ENCODE data around the gene OFD1.

OFD1 gene

GRCh38 chrX:13717700-13718472 is 16.7 kb upstream of the OFD1 start:
- Histone ChIP-seq H3K27ac (ENCODE audit: low read depth, low read length) (no peak overlapping the region), H3K79me2 (ENCODE audit: insufficient read depth, low read length) (peaks cover 32% of the 10 kb centered on the region), H3K4me2 (ENCODE audit: low read depth, low read length, poor library complexity, severe bottlenecking) (no peak overlapping the region), H3K4me3 (ENCODE audit: insufficient read depth, low read length, poor library complexity, severe bottlenecking) (no peak overlapping the region), H4K20me1 (ENCODE audit: low read depth, low read length) (no peaks in the 10 kb centered on the region), H2AFZ (ENCODE audit: low read depth, low read length, severe bottlenecking) (no peak overlapping the region), H3K9ac (ENCODE audit: low read length) (no peak overlapping the region), H3K36me3 (ENCODE audit: low read length) (peaks cover 4% of the 10 kb centered on the region; the same call in 1 of the 2 replicates), H3K9me3 (ENCODE audit: insufficient read depth, low read length) (no peaks in the 10 kb centered on the region), H3K27me3 (ENCODE audit: low read length) (no peaks in the 10 kb centered on the region), H3F3A (ENCODE audit: insufficient read depth) (no peaks in the 10 kb centered on the region), H3K9me2 (replicated peaks; ENCODE audit: insufficient read depth, low read length) (no peaks in the 10 kb centered on the region)
- TF ChIP-seq EZH2phosphoT487 (conservative IDR thresholded peaks at IDR 0.05; ENCODE audit: low read length), result no peak
- TF ChIP-seq, protein P1, sequence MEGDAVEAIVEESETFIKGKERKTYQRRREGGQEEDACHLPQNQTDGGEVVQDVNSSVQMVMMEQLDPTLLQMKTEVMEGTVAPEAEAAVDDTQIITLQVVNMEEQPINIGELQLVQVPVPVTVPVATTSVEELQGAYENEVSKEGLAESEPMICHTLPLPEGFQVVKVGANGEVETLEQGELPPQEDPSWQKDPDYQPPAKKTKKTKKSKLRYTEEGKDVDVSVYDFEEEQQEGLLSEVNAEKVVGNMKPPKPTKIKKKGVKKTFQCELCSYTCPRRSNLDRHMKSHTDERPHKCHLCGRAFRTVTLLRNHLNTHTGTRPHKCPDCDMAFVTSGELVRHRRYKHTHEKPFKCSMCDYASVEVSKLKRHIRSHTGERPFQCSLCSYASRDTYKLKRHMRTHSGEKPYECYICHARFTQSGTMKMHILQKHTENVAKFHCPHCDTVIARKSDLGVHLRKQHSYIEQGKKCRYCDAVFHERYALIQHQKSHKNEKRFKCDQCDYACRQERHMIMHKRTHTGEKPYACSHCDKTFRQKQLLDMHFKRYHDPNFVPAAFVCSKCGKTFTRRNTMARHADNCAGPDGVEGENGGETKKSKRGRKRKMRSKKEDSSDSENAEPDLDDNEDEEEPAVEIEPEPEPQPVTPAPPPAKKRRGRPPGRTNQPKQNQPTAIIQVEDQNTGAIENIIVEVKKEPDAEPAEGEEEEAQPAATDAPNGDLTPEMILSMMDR (IDR thresholded peaks at IDR 0.05; ENCODE audit: insufficient read depth, low read length, poor library complexity, severe bottlenecking), result no peak

DNA sequence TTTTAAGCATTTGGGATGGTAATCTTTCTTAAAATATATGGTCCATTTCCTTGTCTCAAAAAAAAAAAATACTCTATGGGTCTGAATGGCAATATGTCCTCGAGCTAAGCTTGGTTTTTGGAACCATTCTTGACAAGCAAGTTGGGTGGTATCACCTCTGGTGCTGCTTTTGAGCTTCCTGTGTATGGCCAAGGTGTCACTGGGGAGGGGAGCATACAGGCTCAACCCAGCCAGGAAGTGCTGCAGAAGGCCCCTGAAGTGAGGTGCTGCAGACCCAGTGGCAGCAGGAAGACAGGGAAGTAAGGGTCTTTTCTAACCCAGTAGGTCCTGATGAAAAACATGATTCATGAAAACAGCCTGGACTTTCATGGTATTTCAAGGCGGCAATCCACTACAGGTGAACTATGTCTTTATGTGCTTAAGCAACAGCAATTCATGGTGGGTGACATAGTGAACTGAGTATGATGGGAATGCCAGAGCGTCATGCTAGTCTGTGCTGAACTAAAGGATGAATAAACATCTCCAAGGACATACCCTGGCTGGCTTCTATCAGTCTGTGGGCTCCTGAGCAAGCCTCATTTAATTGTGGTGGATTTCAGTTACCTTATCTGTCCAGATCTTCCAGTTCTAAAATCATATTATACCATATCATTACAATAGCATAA is 15.2 kb upstream of the OFD1 start:
- TF ChIP-seq EZH2phosphoT487 (conservative IDR thresholded peaks at IDR 0.05; ENCODE audit: low read length), result no peak
- TF ChIP-seq, protein P1 (IDR thresholded peaks at IDR 0.05; ENCODE audit: insufficient read depth, low read length, poor library complexity, severe bottlenecking), result no peak
- Histone ChIP-seq H4K20me1 (ENCODE audit: low read depth, low read length) (no peaks in the 10 kb centered on the region), H3K4me3 (ENCODE audit: insufficient read depth, low read length, poor library complexity, severe bottlenecking) (no peak overlapping the region), H3K9me3 (ENCODE audit: insufficient read depth, low read length) (no peaks in the 10 kb centered on the region), H3K4me2 (ENCODE audit: low read depth, low read length, poor library complexity, severe bottlenecking) (no peak overlapping the region), H3K9ac (ENCODE audit: low read length) (no peak overlapping the region), H3K27me3 (ENCODE audit: low read length) (no peaks in the 10 kb centered on the region), H2AFZ (ENCODE audit: low read depth, low read length, severe bottlenecking) (no peak overlapping the region), H3K9me2 (replicated peaks; ENCODE audit: insufficient read depth, low read length) (no peaks in the 10 kb centered on the region), H3F3A (ENCODE audit: insufficient read depth) (no peaks in the 10 kb centered on the region), H3K36me3 (ENCODE audit: low read length) (peaks cover 4% of the 10 kb centered on the region; the same call in 1 of the 2 replicates), H3K79me2 (ENCODE audit: insufficient read depth, low read length) (peaks cover 46% of the 10 kb centered on the region), H3K27ac (ENCODE audit: low read depth, low read length) (no peak overlapping the region)

- Histone ChIP-seq H3K27ac (ENCODE audit: low read depth, low read length) (no peak overlapping the region), H3K9me3 (ENCODE audit: insufficient read depth, low read length) (no peaks in the 10 kb centered on the region), H4K20me1 (ENCODE audit: low read depth, low read length) (no peaks in the 10 kb centered on the region), H3K36me3 (ENCODE audit: low read length) (0 out of 2 replicates have a peak, but pooled peaks cover 1% of the 10 kb centered on the region), H3K9ac (ENCODE audit: low read length) (no peak overlapping the region), H3K4me3 (ENCODE audit: insufficient read depth, low read length, poor library complexity, severe bottlenecking) (no peak overlapping the region), H3K79me2 (ENCODE audit: insufficient read depth, low read length) (peaks cover 54% of the 10 kb centered on the region), H3K27me3 (ENCODE audit: low read length) (no peaks in the 10 kb centered on the region), H3K9me2 (replicated peaks; ENCODE audit: insufficient read depth, low read length) (no peaks in the 10 kb centered on the region), H3F3A (ENCODE audit: insufficient read depth) (no peaks in the 10 kb centered on the region), H2AFZ (ENCODE audit: low read depth, low read length, severe bottlenecking) (no peak overlapping the region), H3K4me2 (ENCODE audit: low read depth, low read length, poor library complexity, severe bottlenecking) (no peak overlapping the region)
- TF ChIP-seq, protein P1 (IDR thresholded peaks at IDR 0.05; ENCODE audit: insufficient read depth, low read length, poor library complexity, severe bottlenecking), result no peak
- TF ChIP-seq EZH2phosphoT487 (conservative IDR thresholded peaks at IDR 0.05; ENCODE audit: low read length), result no peak
These were observed 13.2 kb upstream of the OFD1 start for GRCh38 chrX:13721371-13721770.

Data from SU-DHL-6 (cell line).